ENCODE data around the gene FOXN3. TPM values are rescaled to one million over a fixed set of nuclear protein-coding genes. Genes with fewer than 3 reads are reported as not detected.
A peak's percentile ranks its signal among the peaks of the same experiment; 100 is the strongest.

FOXN3 gene
- total RNA-seq, 1 donor from 2014 or later, result 31.8 TPM

- no peak overlapping the region for H3K4me3 ChIP-seq (ENCODE audit: low read length in 3 of 3)
- no peak overlapping the region for H3K9ac ChIP-seq (ENCODE audit: low read depth in 1 of 3, low read length in 3 of 3)
- peaks cover 0 to 5% (median 3%) of the 10 kb centered on the region in 3 donors for H3K4me1 ChIP-seq (ENCODE audit: control insufficient read depth in 3 of 3, insufficient read depth in 3 of 3, low read length in 3 of 3)
- peaks cover 0 to 3% (median 0%) of the 10 kb centered on the region in 3 donors for H3K36me3 ChIP-seq (ENCODE audit: control insufficient read depth in 3 of 3, insufficient read depth in 3 of 3, low read length in 3 of 3)
- H3K27ac ChIP-seq (ENCODE audit: low read depth, low read length), result no peak overlapping the region
- no peaks in the 10 kb centered on the region for H3K27me3 ChIP-seq (ENCODE audit: control insufficient read depth in 3 of 3, insufficient read depth in 3 of 3, low read length in 3 of 3)
- H3K9me3 ChIP-seq (ENCODE audit: control insufficient read depth in 3 of 3, low read length in 3 of 3), result no peaks in the 10 kb centered on the region
Measured at GRCh38 chr14:89447182-89447944, 30.3 kb upstream of the FOXN3 start.

GRCh38 chr14:89445273-89445973 lies 28.4 kb upstream of the FOXN3 start:
- H3K27me3 ChIP-seq (ENCODE audit: control insufficient read depth in 3 of 3, insufficient read depth in 3 of 3, low read length in 3 of 3), result no peaks in the 10 kb centered on the region
- no peaks in the 10 kb centered on the region for H3K9me3 ChIP-seq (ENCODE audit: control insufficient read depth in 3 of 3, low read length in 3 of 3)
- no peaks in the 10 kb centered on the region for H3K36me3 ChIP-seq (ENCODE audit: control insufficient read depth in 3 of 3, insufficient read depth in 3 of 3, low read length in 3 of 3)
- no peak overlapping the region for H3K9ac ChIP-seq (ENCODE audit: low read depth in 1 of 3, low read length in 3 of 3)
- H3K4me1 ChIP-seq (ENCODE audit: control insufficient read depth in 3 of 3, insufficient read depth in 3 of 3, low read length in 3 of 3), result peaks cover 0 to 5% (median 3%) of the 10 kb centered on the region in 3 donors
- H3K4me3 ChIP-seq (ENCODE audit: low read length in 3 of 3), result no peak overlapping the region
- no peak overlapping the region for H3K27ac ChIP-seq (ENCODE audit: low read depth, low read length)

GRCh38 chr14:89444516-89445125 lies 27.6 kb upstream of the FOXN3 start:
- Histone ChIP-seq H3K4me3 (ENCODE audit: low read length in 3 of 3) (no peak overlapping the region), H3K9ac (ENCODE audit: low read depth in 1 of 3, low read length in 3 of 3) (no peak overlapping the region), H3K9me3 (ENCODE audit: control insufficient read depth in 3 of 3, low read length in 3 of 3) (no peaks in the 10 kb centered on the region), H3K27me3 (ENCODE audit: control insufficient read depth in 3 of 3, insufficient read depth in 3 of 3, low read length in 3 of 3) (no peaks in the 10 kb centered on the region), H3K36me3 (ENCODE audit: control insufficient read depth in 3 of 3, insufficient read depth in 3 of 3, low read length in 3 of 3) (no peaks in the 10 kb centered on the region), H3K4me1 (ENCODE audit: control insufficient read depth in 3 of 3, insufficient read depth in 3 of 3, low read length in 3 of 3) (peaks cover 0 to 5% (median 3%) of the 10 kb centered on the region in 3 donors), H3K27ac (ENCODE audit: low read depth, low read length) (no peak overlapping the region)

- Histone ChIP-seq H3K9ac (ENCODE audit: low read depth in 1 of 3, low read length in 3 of 3) (no peak overlapping the region), H3K4me3 (ENCODE audit: low read length in 3 of 3) (no peak overlapping the region), H3K27me3 (ENCODE audit: control insufficient read depth in 3 of 3, insufficient read depth in 3 of 3, low read length in 3 of 3) (no peaks in the 10 kb centered on the region), H3K9me3 (ENCODE audit: control insufficient read depth in 3 of 3, low read length in 3 of 3) (no peaks in the 10 kb centered on the region), H3K27ac (ENCODE audit: low read depth, low read length) (no peak overlapping the region), H3K36me3 (ENCODE audit: control insufficient read depth in 3 of 3, insufficient read depth in 3 of 3, low read length in 3 of 3) (no peaks in the 10 kb centered on the region), H3K4me1 (ENCODE audit: control insufficient read depth in 3 of 3, insufficient read depth in 3 of 3, low read length in 3 of 3) (peaks cover 0 to 5% (median 3%) of the 10 kb centered on the region in 3 donors)
Measured at GRCh38 chr14:89444044-89444443, 27.0 kb upstream of the FOXN3 start.

GRCh38 chr14:89443042-89443629 lies 26.1 kb upstream of the FOXN3 start:
- Histone ChIP-seq H3K27ac (ENCODE audit: low read depth, low read length) (no peak overlapping the region), H3K9ac (ENCODE audit: low read depth in 1 of 3, low read length in 3 of 3) (no peak overlapping the region)

GRCh38 chr14:89442280-89442679 lies 25.2 kb upstream of the FOXN3 start:
- no peak overlapping the region for H3K4me3 ChIP-seq (ENCODE audit: low read length in 3 of 3)
- H3K27me3 ChIP-seq (ENCODE audit: control insufficient read depth in 3 of 3, insufficient read depth in 3 of 3, low read length in 3 of 3), result no peaks in the 10 kb centered on the region
- H3K36me3 ChIP-seq (ENCODE audit: control insufficient read depth in 3 of 3, insufficient read depth in 3 of 3, low read length in 3 of 3), result no peaks in the 10 kb centered on the region

More at GRCh38 chr14:89443042-89443629, 26.1 kb upstream of the FOXN3 start:
- Histone ChIP-seq H3K4me1 (ENCODE audit: control insufficient read depth in 3 of 3, insufficient read depth in 3 of 3, low read length in 3 of 3) (peaks cover 0 to 5% (median 3%) of the 10 kb centered on the region in 3 donors), H3K9me3 (ENCODE audit: control insufficient read depth in 3 of 3, low read length in 3 of 3) (no peaks in the 10 kb centered on the region), H3K27me3 (ENCODE audit: control insufficient read depth in 3 of 3, insufficient read depth in 3 of 3, low read length in 3 of 3) (no peaks in the 10 kb centered on the region), H3K4me3 (ENCODE audit: low read length in 3 of 3) (no peak overlapping the region), H3K36me3 (ENCODE audit: control insufficient read depth in 3 of 3, insufficient read depth in 3 of 3, low read length in 3 of 3) (no peaks in the 10 kb centered on the region)

GRCh38 chr14:89440986-89441909 lies 24.2 kb upstream of the FOXN3 start:
- Histone ChIP-seq H3K27ac (ENCODE audit: low read depth, low read length) (no peak overlapping the region), H3K4me1 (ENCODE audit: control insufficient read depth in 3 of 3, insufficient read depth in 3 of 3, low read length in 3 of 3) (peaks cover 0 to 5% (median 3%) of the 10 kb centered on the region in 3 donors), H3K9ac (ENCODE audit: low read depth in 1 of 3, low read length in 3 of 3) (no peak overlapping the region), H3K36me3 (ENCODE audit: control insufficient read depth in 3 of 3, insufficient read depth in 3 of 3, low read length in 3 of 3) (no peaks in the 10 kb centered on the region), H3K27me3 (ENCODE audit: control insufficient read depth in 3 of 3, insufficient read depth in 3 of 3, low read length in 3 of 3) (no peaks in the 10 kb centered on the region), H3K4me3 (ENCODE audit: low read length in 3 of 3) (no peak overlapping the region), H3K9me3 (ENCODE audit: control insufficient read depth in 3 of 3, low read length in 3 of 3) (no peaks in the 10 kb centered on the region)

More at GRCh38 chr14:89442280-89442679, 25.2 kb upstream of the FOXN3 start:
- Histone ChIP-seq H3K9ac (ENCODE audit: low read depth in 1 of 3, low read length in 3 of 3) (no peak overlapping the region), H3K4me1 (ENCODE audit: control insufficient read depth in 3 of 3, insufficient read depth in 3 of 3, low read length in 3 of 3) (peaks cover 0 to 5% (median 3%) of the 10 kb centered on the region in 3 donors), H3K9me3 (ENCODE audit: control insufficient read depth in 3 of 3, low read length in 3 of 3) (no peaks in the 10 kb centered on the region), H3K27ac (ENCODE audit: low read depth, low read length) (no peak overlapping the region)

GRCh38 chr14:89435892-89436656 lies 19.0 kb upstream of the FOXN3 start:
- Histone ChIP-seq H3K27me3 (ENCODE audit: control insufficient read depth in 3 of 3, insufficient read depth in 3 of 3, low read length in 3 of 3) (no peaks in the 10 kb centered on the region), H3K4me1 (ENCODE audit: control insufficient read depth in 3 of 3, insufficient read depth in 3 of 3, low read length in 3 of 3) (peaks cover under 1 to 7% (median 6%) of the 10 kb centered on the region in 3 donors), H3K9me3 (ENCODE audit: control insufficient read depth in 3 of 3, low read length in 3 of 3) (no peaks in the 10 kb centered on the region), H3K27ac (ENCODE audit: low read depth, low read length) (peak overlapping the region; percentile 44), H3K4me3 (ENCODE audit: low read length in 3 of 3) (peak overlapping the region in 1 of 3 donors; percentile 55), H3K36me3 (ENCODE audit: control insufficient read depth in 3 of 3, insufficient read depth in 3 of 3, low read length in 3 of 3) (no peaks in the 10 kb centered on the region), H3K9ac (ENCODE audit: low read depth in 1 of 3, low read length in 3 of 3) (no peak overlapping the region)
